Activated T-cell treated with anti-CD3 and anti-CD28 coated beads for 1 hour (primary cell): ENCODE data around the gene DENND2C.

Experiments used
- DNase-seq: peaks from one replicate; pipeline ENCODE4 v3.0.0-alpha.2; 2020; ENCODE audit warnings: low read depth

The DENND2C gene

DNA sequence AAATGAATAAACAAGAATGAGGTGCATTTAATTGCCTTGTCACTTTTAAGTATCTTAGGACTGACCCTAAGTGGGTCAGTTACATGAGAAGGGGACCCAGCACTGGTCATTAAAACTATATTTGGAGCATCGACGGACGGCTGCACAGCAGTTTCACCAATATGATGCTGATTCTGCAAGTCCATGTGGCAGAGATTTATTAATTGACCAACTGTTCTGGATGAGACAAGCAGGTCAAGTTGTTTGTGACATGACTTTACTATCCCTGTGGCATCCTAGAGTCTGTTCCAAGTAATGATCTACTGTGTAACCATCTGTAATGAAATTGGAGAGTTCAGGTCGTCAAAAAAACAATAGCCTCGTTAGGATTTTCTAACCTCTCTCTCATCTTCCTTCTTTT lies 16.0 kb upstream of the DENND2C start:
- DNase-seq: no peak

DNA sequence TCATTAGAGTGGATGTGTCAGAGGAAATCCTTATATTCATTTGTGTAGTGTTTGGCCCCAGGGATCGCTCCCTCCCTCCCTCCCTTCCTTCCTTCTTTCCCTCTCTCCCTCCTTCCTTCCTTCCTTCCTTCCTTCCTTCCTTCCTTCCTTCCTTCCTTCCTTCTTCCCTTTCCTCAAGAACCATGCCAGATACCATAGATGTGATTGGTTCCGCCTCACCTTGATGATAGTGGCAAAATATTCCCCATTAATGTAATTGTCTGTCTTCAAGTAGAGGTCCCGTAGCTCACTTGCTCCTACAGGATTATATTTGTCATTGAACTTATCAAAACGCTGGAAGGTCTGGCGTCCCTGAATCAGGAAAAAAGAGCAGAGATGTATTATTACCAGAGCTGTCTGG lies 7.8 kb upstream of the DENND2C start:
- no peak for DNase-seq

DNA sequence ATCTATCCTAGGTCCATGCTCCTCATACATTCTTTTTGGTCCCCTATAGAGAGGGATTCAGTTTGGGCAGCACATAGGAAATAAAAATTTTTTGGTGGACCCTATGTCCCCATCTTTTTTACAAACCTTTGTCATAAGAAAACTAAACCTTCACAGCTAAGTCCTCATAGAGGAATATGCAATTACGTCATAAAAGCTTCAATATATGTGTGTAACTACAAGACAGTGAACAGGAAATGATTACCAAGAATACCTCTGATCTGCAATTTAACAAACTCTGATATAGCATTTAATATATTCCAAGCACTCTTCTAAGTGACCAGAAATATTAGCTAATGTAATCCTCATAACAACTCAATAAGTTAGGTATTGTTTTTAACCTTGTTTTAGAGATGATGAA lies 6.3 kb upstream of the DENND2C start:
- DNase-seq: no peak

DNA sequence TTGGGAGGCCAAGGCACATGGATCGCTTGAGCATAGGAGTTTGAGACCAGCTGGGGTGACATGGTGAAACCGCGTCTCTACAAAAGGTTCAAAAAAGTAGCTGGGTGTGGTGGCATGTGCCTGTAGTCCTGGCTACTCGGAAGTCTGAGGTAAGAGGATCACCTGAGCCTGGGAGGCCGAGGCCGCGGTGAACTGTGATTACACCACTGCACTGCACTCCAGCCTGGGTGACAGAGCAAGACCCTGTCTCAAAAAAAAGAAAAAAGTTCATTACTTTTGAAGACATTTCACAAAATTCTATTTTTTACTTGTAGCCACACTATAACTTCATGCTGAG lies 2.1 kb upstream of the DENND2C start:
- DNase-seq: no peak

DNA sequence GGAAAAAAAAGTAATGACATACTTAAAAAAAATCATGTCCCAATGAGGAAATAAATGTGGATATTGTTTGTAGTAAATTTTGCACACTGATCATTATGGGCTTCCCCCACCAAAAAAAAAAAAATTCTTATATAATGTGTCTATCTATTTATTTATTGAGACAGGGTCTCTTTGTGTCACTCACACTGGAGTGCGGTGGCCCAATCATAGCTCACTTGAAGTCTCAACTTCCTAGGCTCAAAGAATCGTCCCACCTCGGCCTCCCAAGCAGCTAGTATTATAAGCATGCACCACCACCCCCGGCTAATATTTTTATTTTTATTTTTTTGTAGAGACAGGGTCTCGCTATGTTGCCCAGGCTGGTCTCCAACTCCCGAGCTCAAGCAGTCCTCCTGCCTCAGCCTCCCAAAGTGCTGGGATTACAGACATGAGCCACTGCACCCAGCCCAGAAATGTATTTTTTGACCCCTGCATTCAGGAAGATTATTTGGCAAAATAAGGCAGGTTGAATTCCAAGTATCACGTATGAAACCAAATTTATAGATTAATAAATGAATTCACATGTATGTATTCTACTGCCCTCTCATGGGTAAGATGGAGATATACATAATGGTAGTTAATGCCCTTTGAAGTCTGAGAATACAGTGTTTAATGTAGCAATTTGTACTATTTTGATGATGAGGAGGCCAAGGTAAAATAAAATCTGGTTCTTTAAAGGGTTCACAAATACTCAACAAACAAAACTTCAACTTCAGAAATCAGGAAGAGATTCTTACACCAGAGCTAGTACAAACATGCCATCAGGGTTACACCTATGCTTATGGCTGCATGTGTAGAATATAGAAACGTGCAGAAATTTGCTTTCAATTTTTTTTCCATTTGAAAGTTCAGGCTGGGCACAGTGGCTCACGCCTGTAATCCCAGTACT lies 1.4 kb upstream of the DENND2C start:
- no peak for DNase-seq

DNA sequence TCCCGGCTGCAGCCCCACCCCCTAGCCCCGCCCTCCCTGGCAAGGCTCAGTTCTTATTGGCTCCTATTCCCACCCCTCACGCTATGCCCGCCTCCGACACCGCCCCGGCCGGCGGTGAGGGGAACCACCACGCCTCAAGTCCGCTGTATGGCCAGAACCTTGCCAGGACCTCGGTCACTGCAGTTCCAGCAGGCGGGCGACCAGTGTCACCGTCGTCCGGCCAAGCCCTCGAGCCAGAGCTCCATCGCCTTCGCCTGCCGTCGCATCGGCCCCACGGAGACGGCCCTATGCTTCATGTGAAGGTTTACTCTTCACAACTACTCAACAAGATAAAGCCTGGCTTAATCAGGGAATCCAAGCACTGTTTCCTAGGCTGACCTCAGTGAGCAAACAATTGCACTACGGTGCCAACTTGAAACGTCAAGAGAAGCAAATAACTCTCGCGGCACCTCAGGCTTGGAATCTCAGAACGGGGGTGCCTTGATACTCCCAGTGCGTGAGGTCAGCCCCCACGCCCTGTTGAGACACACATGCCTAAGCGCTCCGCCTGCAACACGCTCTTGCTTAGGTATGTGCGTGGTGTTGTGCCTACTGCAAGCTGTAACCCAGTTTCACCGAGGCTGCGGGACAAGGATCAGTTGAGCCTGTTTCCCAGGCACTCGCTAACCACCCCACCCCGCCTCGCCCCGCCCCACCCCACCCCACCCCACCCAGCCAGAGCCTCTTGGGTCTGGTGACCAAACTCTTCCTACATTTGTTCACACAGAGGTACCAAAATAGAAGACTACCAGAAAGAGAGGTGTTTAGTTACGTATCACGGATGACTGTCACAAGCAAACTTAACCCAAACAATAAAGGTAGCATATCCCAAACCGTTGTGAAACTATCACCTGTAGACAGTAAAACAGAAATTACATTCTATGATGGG lies 498 bp upstream of the DENND2C start:
- peak; percentile 80 for DNase-seq

DNA sequence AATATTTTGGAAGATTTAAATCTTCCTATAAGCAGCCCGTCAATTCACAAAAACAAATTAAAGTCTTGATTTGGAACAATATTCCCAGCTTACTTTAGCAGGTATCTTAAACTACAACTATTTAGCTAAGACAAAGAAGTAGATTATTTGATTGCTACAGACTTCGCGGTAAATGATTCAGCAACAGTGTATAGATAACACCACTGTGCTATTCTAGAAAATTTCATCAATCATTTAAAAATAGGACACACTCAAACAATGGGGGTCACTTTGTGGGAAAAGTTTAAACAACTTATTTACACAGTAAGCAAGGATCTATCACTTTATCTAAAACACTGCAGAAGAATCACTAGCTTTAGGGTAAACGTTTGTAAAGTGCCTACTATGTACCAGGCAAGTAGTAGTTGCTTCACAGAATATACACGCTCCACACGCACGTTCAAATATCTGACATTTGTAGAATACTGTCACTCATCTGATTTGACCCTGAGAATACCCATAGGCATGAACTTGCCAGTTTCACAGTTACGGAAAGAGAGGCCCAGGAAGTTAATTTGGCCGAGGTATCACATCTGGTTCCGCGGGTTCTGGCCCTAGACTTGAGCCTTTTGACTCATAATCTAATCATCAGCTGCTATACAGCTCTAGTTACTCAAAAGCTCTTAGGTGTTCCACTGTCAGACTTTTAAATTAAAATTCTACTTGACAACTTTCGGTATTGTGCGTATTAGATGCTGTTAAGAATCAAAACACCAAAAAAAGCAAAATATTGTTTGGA lies 876 bp downstream of the DENND2C start:
- no peak for DNase-seq

DNA sequence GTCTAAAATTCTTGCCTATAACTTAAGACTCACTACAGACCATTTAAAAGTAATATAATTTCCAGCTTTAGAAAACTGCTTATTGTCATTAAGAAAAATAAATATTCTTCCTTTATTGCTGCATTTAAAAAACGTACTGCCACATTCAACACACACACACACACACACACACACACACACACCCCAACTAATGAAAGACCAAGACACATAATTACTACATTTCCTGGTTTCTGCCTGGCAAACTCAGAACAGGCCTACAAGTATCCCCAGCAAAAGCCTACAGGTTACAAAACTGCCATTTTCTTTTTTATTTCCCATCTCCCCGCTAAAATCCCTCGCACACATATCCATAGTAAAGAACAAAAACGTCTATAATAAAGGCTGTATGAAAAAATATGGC lies 1.5 kb downstream of the DENND2C start:
- no peak for DNase-seq

DNA sequence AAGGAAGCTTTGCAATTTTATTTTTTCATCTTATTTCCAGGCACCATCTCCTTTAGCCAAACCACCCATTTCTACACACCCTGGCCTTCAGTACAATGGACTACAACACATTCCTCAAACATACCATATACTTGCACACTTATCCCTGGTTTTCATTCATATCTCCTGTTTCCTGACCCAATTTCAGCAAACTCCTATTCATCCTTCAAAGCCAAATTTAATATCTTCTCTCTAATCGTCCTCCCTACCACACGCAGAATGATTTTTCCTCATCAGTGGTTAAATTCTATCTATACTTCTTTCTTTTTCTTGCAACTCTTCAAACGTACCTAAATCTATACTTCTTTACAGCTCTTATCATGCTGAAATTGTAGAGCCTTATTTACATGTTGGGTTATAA lies 2.9 kb downstream of the DENND2C start:
- DNase-seq: no peak

DNA sequence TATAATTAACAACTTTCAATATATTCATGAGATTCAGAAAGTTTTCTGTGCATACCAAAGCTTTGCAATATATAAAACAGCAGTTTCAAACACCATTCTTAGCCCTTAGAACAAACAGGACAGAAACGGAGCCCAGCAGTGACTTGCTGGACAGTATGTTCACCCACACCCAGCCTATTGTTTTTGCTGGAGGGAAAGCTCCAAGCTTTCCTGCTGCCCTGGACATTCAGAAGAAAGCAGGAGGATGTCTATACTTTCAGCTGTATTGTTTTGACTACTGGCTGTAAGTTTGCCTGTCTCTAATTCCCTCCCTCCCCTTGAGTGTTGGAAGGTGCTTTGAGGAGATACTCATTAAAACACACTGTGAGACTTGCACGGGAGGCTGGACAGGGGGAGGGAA lies 9.6 kb downstream of the DENND2C start:
- no peak for DNase-seq

DNA sequence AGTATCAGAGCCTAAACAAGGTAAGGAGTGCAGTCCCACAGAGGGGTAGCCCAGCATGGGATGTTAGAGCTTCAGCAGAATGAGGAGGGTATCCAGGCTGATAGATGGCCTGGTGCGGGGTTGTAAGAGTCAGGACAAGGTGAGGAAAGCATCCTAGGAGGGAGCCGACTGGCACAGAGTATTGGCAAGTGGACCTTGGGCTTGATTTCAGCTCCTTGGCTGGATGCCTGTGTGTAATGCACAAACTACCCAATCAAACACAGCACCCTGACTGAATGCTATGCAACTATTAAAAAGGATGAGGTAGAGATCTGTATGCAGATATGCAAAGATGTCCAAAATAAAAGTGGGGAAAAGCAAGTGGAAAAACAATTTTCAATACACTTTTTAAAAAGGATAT lies 18.0 kb downstream of the DENND2C start:
- no peak for DNase-seq

DNA sequence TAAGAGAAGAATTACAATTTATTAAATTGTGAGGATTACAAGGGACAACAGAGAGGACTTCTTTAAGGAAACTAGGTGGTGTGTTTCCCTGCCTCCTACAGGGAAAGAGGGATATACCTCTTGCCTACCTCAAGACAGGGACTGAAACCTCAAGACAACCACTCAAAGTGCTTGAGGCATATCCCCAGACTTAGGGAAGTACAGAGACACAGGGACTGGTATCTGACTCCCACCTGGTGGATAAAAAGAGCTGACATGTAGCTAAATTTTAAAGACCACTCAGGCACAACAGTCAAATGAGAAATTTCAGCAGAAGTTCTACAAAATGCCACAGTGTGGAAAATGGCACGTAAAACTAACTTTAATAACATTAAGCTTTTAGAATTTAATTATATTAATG lies 21.3 kb downstream of the DENND2C start:
- no peak for DNase-seq

DNA sequence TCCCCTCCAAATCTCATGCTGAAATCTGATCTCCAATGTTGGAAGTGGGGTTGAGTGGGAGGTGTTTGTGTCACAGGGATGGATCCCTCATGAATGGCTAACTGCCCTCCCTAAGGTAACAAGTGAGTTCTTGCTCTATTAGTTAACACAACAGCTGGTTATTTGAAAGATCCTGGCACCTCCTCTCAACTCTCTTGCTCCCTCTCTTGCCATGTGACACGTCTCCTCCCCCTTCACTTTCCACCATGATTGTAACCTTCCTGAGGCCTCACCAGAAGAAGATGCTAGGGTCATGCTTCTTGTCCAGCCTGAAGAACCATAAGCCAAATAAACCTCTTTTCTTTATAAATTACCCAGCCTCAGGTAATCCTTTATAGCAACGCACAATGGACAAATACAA lies 28.5 kb downstream of the DENND2C start:
- no peak for DNase-seq

DNA sequence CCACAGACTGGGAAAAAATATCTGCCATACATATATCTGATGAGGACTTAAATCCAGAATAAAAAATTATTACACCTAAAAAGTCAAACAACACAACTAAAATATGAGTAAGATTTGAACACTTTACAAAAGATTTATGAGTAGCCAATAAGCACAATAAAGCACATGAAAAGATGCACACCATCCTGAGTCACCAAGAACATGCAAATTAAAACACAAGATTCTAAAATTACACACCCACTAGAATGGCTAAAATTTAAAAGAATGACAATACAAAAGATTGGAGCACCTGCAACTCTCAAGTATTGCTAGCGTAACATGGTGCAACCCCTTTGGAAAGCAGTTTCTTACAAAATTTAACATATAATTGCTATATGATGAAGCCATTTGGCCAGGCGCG lies 30.9 kb downstream of the DENND2C start:
- no peak for DNase-seq

DNA sequence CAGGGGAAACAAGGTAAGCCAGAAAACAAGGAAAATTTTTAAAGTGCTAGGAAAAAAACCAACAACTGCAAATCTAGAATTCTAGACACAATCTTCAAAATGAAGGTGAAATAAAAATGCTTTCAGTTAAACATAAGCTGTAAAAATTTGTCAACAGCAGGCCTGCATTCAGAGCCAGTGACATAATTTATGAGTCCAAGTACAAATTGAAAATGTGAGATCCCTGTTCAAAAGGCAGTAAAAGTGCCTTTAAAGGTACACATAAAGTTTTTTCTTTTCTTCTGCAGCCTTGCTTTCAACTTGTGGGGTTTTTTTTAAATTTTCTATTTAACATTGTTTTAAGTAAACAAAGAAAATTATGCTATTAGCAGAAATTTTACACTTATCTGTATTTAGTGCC lies 37.4 kb downstream of the DENND2C start:
- DNase-seq: no peak

DNA sequence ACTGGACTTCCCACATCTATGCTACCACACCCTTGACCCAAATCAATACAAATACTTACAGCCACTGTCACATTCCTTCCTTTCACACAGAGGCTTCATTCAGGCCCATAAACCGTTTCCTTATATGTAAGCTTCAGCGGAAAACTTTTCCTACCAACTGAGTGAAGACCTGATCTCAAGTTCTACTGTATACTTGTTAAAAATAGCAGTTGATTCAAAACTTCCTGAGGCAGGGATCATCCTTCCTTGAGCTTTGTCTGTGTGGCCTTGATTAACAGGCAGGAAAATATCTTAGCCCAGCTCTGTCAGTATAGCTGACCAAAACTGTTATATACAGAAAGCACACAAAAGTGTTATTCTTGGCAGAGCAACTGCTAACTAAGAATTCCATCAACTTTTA lies 42.7 kb downstream of the DENND2C start:
- DNase-seq: no peak

DNA sequence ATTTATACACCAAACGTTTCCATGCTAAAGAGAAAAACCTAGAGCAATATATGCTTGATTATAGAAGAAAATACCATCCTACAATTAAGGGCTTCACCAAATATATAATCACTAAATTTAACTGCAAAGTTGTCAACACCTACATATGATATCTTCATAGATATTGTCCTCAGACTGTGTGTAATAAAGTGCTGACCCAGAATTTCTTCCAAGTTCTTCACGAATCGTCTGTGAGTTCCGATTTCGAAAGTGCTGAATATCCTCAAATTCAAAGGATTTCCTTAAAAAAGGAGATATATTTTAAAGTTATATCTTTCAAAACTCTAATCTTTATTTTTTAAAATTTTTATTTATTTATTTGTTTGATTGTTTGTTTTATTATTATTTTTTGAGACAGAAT lies 46.5 kb downstream of the DENND2C start:
- DNase-seq: no peak

DNA sequence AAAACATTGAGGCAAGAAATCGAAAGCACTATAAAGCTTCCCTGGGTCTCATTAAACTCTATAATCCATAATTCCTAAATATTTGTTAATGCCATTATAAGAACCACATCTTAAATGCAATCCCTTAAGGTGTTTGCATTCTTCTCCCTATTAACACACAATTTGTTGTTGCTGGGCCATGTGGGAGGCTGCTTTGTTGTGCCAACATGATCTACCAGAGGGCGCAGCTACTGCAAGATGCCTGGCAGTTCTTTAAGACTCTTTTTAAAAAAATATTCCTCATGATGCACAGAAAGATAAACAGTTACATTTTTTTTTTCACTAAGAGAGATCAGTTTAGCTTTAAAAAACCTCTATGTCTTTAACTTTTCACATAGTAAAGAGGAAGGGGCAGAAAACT lies 49.4 kb downstream of the DENND2C start:
- no peak for DNase-seq

DNA sequence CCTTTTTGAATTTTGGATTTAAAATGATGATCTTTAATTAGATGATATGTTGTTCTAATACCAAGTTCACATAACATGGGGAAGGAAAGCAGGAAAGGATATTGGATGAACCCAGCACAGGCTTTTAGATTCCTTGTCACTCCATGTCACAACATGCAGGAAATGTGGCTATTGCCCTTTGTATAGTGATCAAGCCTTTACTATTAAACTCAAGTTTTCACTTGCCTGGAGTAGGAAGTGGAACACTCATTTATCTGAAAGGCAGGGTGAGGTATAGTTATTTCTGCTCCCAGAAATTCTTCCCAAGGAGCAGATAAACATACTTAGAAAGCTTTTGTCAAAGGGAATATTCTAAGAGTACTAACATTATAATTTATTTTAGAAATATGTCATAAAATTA lies 51.2 kb downstream of the DENND2C start:
- no peak for DNase-seq

DNA sequence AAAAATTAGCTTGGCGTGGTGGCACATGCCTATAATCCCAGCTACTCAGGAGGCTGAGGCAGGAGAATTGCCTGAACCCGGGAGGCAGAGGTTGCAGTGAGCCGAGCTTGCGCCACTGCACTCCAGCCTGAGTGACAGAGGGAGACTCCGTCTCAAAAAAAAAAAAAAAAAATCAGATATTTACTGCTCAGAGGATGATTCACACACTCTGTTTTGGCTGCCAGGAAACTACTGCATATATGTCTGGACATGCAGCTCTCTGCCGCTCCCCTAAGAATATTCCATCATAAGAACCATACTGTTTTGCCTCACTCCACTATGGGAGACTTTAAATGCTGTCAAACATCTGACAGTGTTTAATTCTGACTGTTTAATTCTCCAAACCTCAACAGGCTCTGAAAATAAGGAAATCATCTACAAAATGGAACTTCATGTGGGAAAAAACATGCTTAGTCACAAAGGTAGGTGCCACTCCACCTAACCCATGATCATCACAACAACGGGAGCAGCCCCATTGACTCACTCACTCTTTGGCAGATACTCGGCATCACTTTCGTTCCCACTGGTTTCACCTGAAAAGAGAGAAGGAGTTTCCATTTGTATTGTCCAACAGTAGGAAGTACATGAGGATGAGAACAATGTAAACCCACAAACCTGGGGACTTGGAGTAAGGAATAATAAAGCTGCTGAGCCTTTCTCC lies 59.2 kb downstream of the DENND2C start:
- DNase-seq: no peak

DNA sequence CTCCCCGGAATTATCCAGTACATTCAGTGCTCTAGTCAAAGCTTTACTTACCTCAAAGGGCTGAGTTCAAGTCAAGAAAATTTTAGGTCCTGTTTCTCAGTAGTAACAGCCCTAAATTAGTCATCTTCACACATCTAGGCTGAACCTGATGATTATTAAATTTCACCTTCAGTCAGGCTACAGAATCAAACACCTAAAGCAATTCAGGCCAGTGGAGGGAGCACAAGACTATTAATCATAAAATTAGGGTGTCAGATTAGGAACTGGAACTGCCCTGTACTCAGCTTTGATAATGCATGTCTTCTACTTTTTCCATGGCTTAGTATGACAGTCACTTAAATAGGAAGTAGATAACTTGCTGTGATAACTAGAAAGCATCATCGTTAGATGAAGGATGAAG lies 60.0 kb downstream of the DENND2C start:
- DNase-seq: no peak

DNA sequence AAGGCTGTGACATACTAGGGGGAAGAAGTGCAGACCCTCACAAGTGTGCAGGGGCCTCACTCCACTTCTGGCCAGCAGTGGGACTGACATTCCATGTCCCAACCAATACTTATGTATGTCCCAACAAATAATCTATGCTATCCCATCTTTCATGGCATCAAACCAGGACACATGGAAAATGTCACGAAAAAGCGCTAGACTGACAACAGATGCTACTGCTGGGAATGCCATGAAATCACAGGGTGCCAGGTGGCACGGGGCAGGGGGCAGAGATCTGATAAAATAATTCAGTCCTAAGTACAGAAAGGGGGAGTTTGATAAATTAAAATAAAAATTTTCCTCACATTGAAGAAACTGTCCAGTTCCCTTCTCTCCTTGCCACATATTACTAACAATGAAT lies 60.8 kb downstream of the DENND2C start:
- no peak for DNase-seq
